Liver (tissue), 3 donors: ENCODE measurements around the gene POMT2.

Experiments
- ATF3 ChIP-seq: IDR thresholded peaks from 2 replicates; pipeline ENCODE4 v1.6.1; 2016; ENCODE audit warnings: antibody characterized with exemption
- FOXA2 ChIP-seq: IDR thresholded peaks from 2 replicates; pipeline ENCODE4 v1.6.1; 2016; ENCODE audit warnings: antibody characterized with exemption
- GABPA ChIP-seq, 2 donors: IDR thresholded peaks in 1 of 2; conservative IDR thresholded peaks in 1 of 2; 2 replicates each; pipeline ENCODE4 v1.6.1; 2016; ENCODE audit warnings: antibody characterized with exemption in 2 of 2, mild to moderate bottlenecking in 1 of 2, moderate library complexity in 1 of 2
- JUND ChIP-seq, 2 donors: IDR thresholded peaks; 2 replicates each; pipeline ENCODE4 v1.6.1; 2016; ENCODE audit warnings: antibody characterized with exemption in 2 of 2
- RAD21 ChIP-seq, 2 donors: IDR thresholded peaks; 2 replicates each; pipeline ENCODE4 v1.6.1; 2016; ENCODE audit warnings: antibody characterized with exemption in 2 of 2, mild to moderate bottlenecking in 2 of 2
- RXRA ChIP-seq, 2 donors: IDR thresholded peaks; 2 replicates each; pipeline ENCODE4 v1.6.1; 2017 to 2018; ENCODE audit warnings: antibody characterized with exemption in 2 of 2, mild to moderate bottlenecking in 1 of 2
- TAF1 ChIP-seq: conservative IDR thresholded peaks from 2 replicates; pipeline ENCODE4 v1.6.1; 2016; ENCODE audit warnings: antibody characterized with exemption, mild to moderate bottlenecking
- YY1 ChIP-seq: IDR thresholded peaks from 2 replicates; pipeline ENCODE4 v1.6.1; 2016; ENCODE audit warnings: antibody characterized with exemption, mild to moderate bottlenecking
- TF ChIP-seq, protein P1 (sequence below): IDR thresholded peaks from 2 replicates; pipeline ENCODE4 v1.6.1; 2016; ENCODE audit warnings: antibody characterized with exemption
- TF ChIP-seq, protein P2 (sequence below): fragments of 150-350 bp; IDR thresholded peaks from 2 replicates; pipeline ENCODE4 v1.5.1; 2017; ENCODE audit warnings: improper control_type of control experiment, low read depth, low read length; ENCODE audit not compliant: missing input control
- TF ChIP-seq, protein P3 (sequence below): IDR thresholded peaks from 2 replicates; pipeline ENCODE4 v1.6.1; 2016; ENCODE audit warnings: antibody characterized with exemption, mild to moderate bottlenecking
- donor health status: healthy.
- donor health status: healthy.

- TF ChIP-seq, protein P1, sequence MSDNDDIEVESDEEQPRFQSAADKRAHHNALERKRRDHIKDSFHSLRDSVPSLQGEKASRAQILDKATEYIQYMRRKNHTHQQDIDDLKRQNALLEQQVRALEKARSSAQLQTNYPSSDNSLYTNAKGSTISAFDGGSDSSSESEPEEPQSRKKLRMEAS, result no peak
- TF ChIP-seq, protein P2, sequence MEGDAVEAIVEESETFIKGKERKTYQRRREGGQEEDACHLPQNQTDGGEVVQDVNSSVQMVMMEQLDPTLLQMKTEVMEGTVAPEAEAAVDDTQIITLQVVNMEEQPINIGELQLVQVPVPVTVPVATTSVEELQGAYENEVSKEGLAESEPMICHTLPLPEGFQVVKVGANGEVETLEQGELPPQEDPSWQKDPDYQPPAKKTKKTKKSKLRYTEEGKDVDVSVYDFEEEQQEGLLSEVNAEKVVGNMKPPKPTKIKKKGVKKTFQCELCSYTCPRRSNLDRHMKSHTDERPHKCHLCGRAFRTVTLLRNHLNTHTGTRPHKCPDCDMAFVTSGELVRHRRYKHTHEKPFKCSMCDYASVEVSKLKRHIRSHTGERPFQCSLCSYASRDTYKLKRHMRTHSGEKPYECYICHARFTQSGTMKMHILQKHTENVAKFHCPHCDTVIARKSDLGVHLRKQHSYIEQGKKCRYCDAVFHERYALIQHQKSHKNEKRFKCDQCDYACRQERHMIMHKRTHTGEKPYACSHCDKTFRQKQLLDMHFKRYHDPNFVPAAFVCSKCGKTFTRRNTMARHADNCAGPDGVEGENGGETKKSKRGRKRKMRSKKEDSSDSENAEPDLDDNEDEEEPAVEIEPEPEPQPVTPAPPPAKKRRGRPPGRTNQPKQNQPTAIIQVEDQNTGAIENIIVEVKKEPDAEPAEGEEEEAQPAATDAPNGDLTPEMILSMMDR, result no peak
- TF ChIP-seq FOXA2, result no peak
- TF ChIP-seq, protein P3, sequence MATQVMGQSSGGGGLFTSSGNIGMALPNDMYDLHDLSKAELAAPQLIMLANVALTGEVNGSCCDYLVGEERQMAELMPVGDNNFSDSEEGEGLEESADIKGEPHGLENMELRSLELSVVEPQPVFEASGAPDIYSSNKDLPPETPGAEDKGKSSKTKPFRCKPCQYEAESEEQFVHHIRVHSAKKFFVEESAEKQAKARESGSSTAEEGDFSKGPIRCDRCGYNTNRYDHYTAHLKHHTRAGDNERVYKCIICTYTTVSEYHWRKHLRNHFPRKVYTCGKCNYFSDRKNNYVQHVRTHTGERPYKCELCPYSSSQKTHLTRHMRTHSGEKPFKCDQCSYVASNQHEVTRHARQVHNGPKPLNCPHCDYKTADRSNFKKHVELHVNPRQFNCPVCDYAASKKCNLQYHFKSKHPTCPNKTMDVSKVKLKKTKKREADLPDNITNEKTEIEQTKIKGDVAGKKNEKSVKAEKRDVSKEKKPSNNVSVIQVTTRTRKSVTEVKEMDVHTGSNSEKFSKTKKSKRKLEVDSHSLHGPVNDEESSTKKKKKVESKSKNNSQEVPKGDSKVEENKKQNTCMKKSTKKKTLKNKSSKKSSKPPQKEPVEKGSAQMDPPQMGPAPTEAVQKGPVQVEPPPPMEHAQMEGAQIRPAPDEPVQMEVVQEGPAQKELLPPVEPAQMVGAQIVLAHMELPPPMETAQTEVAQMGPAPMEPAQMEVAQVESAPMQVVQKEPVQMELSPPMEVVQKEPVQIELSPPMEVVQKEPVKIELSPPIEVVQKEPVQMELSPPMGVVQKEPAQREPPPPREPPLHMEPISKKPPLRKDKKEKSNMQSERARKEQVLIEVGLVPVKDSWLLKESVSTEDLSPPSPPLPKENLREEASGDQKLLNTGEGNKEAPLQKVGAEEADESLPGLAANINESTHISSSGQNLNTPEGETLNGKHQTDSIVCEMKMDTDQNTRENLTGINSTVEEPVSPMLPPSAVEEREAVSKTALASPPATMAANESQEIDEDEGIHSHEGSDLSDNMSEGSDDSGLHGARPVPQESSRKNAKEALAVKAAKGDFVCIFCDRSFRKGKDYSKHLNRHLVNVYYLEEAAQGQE, result no peak
- no peak for TF ChIP-seq JUND (IDR thresholded peaks at IDR 0.05)
- no peak for TF ChIP-seq RAD21 (IDR thresholded peaks at IDR 0.05)
- no peak for TF ChIP-seq RXRA (IDR thresholded peaks at IDR 0.05)
- TF ChIP-seq TAF1, result no peak
- TF ChIP-seq GABPA (IDR thresholded peaks at IDR 0.05 in 1 of 2, conservative IDR thresholded peaks at IDR 0.05 in 1 of 2), result no peak
- no peak for TF ChIP-seq YY1
- no peak for TF ChIP-seq ATF3
Observed at GRCh38 chr14:77278461-77279230, 42.0 kb downstream of the POMT2 start.
